CD4-positive, alpha-beta T cell treated with Interleukin-4 for 4 hours (primary cell): ENCODE measurements around the gene HOXA6.

ENCODE experiments used
- DNase-seq: peaks from one replicate; pipeline ENCODE4 v3.0.0-alpha.2; 2020

The HOXA6 gene

DNA sequence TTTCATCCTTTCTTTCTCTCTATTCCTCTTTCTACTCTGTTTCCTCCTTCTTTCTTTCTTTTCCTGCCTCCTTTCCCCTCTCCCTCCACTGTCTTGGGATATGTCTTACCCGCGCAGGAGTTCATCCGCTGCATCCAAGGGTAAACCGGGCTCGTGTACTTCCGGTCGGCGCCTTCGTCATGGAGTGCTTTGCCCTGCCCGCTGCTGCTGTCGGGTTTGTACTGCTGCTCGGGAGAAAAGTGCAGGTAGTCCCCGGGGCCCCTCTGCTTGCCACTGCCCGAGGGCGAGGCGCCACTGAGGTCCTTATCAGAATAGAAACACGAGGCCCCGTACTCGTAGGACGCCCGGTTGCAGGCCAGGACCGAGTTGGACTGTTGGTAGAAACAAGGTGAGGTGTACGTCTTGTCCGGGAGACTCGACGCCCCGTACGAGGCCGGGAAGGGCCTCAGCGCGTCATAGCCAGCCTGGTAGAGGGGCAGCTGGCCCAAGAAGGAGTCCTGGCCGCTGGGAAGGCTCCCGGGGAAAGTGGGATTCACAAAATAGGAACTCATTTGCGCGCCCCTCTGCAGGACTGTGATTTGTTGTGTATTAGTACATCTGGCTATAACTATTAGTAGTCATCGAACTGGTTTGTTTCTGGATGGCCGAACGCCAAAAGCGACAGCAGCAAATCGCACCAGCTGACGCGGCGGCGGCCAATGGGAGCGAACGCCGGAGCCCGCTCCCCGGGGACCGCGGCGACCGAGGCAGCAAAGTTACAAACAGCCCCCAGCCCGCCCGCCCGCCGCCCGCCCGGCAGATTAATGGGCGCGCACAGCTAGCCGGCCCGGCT is at the start of gene HOXA6:
Gene HOXA6, minus strand, starts transcription at position 576 of the 832 bp plus-strand sequence. Its CDS starts 25 bp downstream, at position 551.
- no peak for DNase-seq

DNA sequence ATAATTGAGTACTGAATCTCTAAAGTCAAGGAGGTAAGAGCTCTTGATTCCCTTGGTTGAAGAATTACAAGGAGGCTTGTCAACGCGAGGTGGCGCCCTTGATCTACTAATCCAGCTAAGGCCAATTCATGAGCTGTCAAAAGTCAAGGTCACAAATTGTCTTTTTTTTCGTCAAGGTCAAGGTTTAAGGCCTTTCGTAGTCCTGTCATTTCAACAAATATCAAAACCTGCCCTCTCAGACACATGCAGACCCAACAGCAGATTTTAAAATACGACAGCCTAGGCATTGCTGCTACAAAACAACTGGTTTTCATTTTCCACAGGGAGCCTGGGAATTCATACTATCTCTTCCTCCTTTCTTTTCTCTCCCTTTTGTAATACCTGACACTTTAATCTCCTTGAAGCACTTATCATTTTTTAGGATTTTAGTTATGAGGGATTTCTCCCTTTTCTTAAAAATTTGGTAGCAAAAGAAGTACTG is 48.8 kb upstream of the HOXA6 start:
- peak; percentile 77 for DNase-seq

DNA sequence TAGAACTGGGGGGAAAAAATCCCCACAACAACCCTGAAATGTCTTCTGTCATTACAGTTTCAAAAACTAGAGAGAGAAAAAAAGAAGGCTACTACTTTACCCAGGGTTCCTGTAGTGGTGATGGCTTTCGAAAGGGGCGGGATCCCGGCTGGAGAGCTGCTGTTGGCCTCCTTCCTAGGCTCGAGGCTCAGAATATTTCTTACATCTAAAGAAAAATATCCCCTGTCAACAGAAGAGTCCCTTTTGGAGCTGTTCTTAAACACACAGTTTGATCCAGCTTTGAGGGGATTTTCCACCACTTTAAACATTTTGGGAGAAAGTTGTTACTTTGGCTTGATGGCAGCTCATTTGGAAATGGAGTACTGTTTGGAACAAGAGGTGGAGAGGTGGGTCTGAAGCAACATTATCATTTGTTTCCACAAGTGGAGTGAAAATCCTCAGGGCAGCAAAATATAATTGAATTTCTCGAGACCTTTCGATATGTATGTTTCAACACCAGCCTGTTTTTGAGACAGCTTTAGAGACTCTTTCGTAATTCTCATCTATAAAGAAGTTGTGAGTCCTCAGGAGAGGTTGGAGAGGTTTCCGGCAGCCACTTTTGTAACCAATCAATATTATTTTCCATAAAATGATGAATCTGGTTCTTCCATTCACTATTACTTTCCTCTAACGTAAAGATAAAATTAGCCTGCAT is 47.3 kb upstream of the HOXA6 start:
- DNase-seq: no peak

DNA sequence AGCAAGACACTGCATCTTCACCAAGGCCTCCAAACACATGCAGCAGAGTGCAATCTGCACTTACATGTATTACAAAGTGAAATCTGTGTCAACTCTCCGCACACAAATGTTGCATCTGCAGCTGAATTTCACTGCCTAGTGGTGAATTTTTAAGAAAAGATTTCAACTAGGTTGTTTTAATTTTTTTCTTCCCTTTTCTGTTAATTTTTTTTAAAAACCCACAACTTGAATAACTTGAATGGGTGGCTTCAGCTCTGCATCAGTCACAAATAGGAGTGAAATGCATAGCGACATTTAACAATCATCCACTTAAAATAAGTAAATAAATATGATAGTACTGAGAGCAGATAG is 46.4 kb upstream of the HOXA6 start:
- DNase-seq: no peak

DNA sequence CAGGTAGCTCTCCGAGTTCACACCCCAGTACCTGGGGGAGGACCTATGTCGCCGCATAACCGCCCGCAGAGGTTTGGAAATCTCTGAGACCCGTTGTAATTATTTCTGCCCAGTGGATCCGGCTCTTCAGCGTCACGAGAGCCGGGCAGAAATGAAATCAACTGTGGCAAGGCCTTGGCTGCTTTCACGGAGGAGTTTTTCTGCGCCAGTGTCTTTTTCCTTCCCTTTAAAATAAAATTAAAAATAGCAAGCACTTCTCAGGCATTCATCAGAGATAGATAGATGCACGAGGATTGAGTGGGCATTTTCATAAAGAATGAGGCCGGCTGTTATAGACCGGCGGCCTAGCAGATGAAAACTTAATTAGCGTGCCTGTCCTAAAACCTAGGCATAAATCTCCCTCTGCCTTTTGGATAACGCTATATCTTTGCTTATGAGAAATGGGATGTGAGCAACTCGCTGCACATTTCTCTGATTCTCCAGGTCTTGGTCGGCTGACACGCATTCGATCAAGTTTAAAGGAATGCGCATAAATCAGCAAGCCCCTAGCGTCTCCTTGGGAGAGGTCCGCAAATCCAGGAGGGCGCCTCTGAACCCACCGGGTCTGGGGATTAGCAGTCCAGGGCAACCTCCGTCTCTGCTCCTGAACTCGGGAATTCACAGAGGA is 45.9 kb upstream of the HOXA6 start:
- DNase-seq: no peak

DNA sequence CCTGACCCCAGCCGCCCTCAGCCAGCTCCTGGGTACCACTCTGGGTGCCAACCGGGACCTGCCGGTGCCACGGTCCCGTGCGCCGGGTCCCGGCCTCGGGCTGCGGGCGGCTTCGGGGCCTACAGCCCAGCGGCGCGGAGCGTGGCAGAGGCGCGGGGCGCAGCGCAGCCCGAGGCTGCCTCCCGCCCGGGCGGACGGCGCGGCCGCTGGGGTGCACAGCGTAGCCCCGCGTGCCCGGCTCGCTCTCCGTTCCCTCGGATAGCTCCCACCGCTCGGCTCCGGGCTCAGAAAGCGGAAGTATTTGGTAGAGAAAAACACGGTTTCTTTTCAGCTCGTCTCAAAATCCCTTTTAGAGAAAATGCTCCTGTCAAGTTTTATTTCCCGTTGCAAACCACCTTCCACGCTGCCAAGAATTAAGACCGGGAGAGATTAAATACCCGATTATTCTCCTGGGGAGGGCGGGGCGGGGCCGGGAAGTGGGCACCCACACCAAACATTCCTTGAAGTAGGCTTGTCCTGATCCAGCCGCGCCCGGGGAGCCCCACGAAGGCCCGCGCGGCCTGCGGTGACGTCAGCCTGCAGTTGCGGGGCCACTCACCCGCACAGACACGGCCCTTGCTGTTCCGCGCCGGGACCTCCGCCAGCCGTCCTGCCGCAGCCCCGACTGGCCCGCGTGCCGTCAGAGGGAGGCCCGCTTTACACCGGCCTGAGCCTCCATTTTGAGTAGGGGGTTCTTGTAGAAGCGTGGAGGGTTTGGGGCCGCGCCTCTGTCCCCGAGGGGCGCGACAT is 45.2 kb upstream of the HOXA6 start:
- DNase-seq: no peak

DNA sequence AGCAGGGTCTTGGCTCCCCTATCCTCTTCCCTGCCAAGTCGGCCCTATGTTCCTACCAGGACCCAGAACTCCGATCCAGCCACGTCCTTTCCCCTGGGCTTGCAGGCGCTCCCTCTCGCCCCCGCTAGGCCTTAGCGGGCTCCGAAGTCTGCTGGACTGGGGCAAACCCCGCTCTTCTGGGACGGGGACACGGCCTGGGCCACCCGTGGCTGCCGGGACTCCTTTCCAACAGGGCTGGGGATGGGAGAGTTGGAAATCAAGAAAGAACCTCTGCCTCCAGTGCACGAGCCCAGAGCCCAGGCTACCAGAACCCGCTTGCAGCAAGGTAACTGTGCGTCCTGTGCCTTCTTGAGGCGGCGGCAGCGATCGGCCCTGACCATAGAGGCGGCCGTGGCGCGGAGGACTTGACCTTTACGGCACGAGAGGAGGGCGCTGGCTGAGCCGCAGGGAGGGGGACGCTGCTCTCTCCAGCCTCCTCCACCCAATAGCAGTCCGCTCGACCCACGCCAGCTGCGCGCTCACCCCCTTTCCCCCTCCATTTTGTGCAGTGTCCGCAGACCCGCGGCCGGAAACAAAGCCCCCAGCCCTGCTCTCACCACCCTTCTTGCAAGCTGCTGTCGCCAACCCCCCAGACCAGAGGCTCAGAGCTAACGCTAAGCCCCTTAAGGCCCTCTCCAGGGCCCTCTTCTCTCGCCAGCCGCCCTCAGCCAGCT is 44.4 kb upstream of the HOXA6 start:
- no peak for DNase-seq

DNA sequence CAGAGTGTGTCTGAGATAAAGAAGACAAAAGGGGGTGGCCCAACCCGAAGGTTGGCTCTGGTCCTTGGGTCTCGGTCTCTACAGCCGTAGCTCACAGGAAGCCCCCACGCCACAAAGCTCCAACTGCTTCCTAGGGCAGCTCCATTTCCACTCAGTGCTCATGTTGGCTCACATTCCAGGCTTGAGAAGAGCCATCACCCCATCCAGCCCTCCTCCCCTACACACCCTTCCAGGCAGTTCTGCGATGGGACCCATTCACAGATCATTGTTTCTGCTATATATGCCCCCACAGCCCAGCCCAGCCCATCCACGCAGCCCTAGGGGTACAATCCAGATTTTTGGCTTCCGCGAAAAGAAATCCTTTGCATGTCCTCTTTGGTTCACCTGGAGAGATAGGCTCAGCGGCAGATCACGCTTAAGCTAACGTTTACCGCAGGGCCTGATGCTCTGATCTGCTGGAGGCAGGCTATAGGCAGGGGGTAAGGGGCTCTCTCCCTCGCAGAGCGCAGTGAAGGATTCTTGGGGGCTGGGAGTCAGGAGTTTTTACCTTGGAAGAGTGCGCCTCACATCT is 43.7 kb upstream of the HOXA6 start:
- no peak for DNase-seq

DNA sequence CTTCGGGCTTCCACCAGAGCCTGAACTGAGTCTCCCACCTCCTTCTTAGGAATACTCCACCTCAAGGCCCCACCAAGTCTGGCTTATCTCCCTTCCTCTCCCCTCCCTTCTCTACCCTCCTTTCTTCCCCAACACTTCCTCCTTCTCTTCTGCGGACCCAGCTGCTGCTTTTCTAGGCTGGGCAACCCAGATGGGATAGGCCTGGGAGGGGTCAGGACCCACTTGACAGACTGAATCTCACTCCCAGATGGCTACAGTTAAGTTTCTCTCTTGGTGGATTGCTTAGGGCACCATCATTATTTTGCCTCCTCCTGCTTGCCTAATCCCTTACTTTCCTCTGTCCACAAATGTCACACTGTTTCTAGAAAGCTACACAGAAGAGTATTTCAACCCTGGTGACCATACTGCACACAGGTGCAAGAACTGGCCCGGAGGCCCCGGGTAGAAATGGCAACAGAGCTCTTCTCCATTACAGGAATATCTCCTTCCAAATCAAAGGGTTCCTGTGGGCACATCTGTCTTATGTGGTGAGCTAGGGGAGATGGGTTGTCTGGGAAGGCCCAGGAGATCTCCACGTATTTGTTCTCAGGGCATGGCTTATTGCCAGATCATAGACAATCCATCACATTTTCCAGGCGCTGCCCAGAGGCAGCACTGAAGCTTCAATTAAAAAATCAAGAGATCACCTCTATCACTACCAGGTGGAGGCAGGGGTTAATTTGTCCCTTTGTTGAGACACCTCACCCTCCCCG is 42.6 kb upstream of the HOXA6 start:
- DNase-seq: no peak

DNA sequence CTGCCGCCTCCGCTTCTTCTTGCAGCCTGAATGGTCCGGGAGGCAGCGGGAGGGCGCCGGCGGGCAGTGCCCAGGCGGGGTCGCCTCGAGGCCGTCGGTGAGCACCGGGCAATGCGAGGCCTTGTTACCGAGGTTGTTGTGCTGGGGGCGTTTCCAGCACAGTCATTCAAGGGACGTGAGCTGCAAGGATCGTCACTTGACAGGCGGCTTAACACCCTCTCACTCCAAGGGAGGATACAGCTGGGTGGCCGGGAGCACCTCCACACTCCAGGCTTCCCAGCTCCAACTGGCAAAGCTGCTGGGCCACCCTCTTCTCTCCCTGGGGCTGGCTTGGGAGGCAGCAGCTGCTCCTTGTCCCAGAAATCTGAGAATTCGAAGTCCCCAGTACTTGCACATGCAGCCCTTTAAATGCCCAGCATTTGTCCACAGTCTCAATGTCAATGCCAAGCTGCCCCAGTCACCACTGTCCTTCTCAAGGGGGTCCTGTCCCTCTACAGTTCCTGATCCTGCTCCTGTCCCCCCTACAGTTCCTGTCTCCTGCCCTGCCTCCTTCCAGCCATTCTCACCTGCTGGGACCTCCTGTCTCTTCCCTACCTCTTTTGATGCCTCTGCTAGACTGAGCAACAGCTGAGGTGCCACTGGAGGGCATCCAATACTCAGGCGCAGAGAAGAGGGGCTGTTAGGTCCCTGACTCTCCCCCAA is 41.9 kb upstream of the HOXA6 start:
- no peak for DNase-seq

DNA sequence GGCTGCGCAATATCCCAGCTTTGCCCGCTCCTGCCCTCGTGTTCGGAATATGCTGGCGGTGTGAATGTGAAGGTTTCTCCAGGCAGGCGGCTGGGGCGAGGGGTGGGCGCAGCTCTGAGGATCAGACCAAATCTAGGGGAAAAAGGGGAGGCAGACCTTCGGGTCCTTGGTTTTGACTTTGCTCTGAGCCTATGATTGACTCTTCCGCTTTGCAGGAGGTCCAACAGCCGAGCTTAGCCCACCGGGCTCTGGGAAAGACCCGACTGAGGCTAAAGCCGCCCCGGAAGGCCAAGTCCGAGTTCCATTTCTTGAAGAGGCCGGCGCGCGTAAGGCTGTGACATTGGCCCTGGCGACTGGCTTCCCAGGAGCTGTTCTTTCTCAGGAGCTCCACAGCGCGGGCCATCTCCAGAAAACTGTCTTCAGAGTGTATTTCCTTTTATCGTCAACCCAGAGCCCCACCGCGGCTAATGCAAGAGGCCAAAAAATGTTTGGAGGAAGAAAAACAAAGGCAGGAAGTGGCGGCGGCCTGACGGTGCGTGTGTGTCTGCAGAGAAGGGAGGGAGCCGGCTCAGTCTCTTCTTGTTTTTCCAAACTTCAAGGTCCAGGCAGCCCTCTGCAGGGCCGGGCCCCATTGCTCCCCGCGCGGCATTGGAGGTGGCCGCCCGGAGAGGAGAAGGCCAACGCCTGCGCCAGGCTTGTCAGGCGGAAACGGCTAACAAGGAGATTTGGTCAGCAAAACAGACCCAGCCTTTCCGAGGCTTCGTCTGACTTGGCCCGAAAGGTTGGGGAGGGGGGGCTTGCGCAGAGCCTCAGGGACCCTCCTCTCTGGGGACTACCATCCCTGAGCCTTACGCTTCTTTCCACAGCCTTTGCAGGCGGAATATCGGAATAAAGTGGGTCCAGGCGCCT is 41.1 kb upstream of the HOXA6 start:
- DNase-seq: peak; percentile 24

DNA sequence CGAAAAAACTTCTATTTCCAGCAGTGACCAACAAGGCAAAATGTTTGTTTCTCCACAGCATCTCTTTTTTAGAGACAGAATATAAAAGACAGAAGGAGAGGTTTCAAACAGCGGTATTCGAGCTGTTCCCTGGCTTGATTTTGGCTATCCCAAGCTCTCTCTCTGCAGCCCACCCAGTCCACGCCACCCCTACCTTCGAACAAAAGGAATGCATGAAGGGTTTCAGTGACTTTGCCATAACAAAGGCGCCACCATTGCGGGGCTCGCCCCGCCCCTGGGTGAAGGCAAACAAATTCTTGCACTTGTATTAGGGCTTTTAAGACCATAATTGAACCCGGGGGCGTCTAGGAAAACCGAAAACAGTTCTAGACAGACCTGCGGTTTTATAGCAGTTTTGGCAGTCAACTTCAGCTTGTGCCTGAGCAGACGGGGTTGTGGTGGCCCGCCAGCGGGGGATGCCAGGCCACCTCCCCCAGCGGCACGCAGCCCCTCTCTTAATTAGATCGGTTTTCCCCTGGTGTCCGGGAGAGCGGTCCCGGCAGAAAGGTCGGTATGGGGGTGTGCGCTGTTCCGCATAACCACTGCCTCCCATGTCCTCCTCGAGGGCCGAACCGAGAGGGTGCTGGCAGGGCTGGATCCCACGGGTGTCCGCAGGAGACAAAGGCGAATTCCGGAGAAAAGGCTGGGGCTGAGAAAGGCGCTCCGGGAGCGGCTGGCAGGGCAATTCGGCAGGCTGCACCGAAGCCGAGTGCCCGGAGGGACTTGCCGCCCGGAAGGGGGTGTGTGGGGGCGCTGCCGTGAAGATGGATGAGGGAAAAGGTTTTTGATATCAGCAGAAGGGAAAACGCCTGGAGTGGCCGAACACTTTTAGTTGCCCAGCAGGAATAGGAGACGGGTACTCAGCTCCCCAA is 40.2 kb upstream of the HOXA6 start:
- no peak for DNase-seq

DNA sequence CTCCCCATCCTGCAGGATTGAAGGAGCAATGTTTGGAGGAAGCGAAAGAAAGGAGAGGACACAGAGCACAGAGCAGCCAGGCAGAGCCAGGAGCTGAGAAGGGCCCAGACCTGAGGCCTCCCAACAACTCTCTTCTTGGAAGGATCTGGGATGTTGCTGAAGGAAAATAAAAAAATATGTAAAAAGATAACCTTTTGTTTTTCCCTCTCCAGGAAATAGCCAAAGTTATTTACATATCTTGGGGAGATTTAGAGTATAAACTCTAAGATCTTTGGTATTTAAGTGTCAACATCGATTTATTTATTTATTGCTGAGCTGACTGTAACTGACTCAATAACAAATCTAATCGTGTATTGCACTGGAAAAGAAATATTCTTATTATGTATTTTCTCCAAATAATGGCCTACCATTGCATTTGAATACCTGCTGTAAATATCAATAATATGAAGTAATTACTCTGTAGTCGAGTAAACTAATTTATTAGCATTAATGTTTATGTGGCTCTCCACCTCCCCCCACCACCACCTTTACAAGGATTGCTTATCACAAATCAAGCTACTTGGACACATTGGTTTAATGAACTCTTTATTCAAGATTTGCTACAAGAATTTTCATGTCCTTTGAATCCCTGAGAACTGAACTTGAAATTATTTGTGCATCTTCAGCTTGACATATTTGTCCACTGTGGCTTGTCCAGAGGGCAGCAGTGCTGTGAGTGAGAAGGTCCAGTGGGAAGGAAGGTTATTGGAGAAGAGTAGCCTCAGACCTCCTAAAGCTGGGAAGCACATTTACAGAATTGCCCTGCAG is 39.3 kb upstream of the HOXA6 start:
- DNase-seq: no peak

DNA sequence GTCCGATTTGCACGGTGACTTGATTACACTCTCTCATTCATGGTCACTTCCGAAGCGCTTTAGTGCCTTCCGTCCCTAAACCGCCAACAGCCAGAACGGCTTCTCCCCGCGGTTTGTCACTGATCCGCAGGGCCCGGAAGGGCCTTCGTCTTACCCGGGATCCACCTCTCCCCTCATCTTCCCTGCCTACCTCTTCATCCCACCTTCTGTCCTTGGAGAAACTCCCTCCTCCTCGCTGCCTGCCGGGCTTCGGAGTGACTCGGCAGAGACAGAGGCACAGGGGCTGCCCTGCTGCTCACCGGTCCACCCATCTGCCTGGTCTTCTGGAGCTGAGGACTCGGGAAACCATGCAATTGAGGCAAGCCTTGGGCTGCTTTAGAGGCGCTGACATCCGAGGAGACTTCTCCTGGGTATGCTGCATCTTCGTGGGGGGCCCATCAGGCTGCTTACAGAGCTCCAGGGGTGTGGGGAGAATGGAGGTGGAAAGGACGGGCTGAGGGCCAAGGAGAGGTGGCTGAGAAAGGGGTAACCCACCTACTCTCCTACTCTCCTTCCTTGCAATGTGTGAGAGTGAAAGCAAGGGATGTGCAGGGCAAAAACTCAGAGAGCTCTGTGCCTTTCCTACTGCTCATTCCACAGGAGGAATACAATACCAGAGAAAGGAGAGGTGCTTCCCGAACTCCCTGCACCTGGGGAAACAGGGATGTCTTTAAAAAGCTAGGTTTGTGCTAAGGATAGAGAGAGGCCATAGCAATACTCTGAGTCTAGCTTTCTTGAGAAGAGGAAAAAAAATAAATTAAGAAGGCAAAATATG is 38.5 kb upstream of the HOXA6 start:
- no peak for DNase-seq

DNA sequence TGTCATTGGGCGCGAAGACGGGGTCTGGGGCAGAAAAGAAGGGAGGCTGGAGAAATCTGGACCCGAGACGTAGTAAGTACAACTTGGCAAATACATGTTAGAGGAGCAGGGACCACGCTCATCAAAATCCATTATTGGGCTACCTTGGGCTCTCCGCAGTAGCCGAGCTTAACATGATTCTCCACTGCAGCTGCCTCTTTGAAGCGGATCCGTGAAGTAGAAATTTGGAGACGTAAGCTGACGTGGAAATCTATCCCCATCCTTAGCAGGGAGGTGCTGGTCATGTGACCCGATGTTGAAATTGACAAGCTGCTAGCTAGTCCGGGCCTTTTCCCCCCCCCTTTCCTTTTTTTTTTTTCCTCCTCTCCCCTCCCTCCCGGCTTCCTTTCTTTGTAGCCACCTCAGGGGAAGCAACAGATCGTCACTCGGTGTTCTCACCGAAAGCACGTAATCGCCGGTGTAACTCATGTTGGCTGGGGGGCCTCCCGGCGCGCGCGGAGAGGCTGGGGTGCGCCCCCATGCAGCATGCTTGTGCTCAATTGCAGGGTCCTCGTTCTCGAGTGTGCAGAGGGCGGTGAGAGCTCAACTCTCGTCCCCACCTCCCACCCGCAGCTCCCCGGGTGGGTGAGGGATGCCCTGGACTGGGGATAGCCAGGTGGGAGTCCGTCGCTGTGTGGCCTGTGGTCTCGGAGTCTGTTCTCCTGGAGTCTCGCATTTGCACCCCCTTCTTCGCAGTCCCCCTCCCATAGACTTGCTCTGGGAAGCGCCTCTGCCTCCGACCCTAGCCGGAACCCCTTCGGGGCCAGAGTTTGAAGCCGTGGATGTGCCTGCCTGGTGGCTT is 37.7 kb upstream of the HOXA6 start, which contains the start of gene HOXA11:
Gene HOXA11, minus strand, starts transcription at position 220 of the 841 bp plus-strand sequence. Its CDS starts 88 bp downstream, at position 132.
- no peak for DNase-seq
